GM19324 (cell line): ENCODE data around the gene GP1BB.

Source experiments
- ATAC-seq: cut with Tn5 transposase; IDR thresholded peaks from one replicate; pipeline ENCODE4 v1.9.1; 2021; ENCODE audit warnings: mild to moderate bottlenecking, moderate library complexity; ENCODE audit not compliant: unreplicated experiment, low FRiP score

The GP1BB gene

GRCh38 chr22:19713650-19714311 lies 9.6 kb upstream of the GP1BB start:
- no peak for ATAC-seq

GRCh38 chr22:19714312-19715187 lies 8.8 kb upstream of the GP1BB start, which contains the start of gene SEPTIN5:
Gene SEPTIN5, plus strand, starts transcription at chr22:19714503. Its CDS starts 86 bp downstream, at chr22:19714589.
- no peak for ATAC-seq

GRCh38 chr22:19715188-19715930 lies 8.0 kb upstream of the GP1BB start:
- no peak for ATAC-seq

GRCh38 chr22:19716041-19716828 lies 7.1 kb upstream of the GP1BB start:
- ATAC-seq = no peak

- ATAC-seq = no peak
Measured at GRCh38 chr22:19716829-19717105, 6.6 kb upstream of the GP1BB start.

GRCh38 chr22:19717181-19717580 lies 6.2 kb upstream of the GP1BB start:
- ATAC-seq = no peak

GRCh38 chr22:19717691-19718455 lies 5.5 kb upstream of the GP1BB start:
- no peak for ATAC-seq

GRCh38 chr22:19718456-19719049 lies 4.8 kb upstream of the GP1BB start:
- no peak for ATAC-seq

GRCh38 chr22:19719050-19719482 lies 4.3 kb upstream of the GP1BB start:
- no peak for ATAC-seq

GRCh38 chr22:19719488-19720021 lies 3.8 kb upstream of the GP1BB start:
- no peak for ATAC-seq

GRCh38 chr22:19720150-19720827 lies 3.0 kb upstream of the GP1BB start:
- ATAC-seq = no peak

GRCh38 chr22:19720999-19721329 lies 2.4 kb upstream of the GP1BB start:
- no peak for ATAC-seq

- no peak for ATAC-seq
Measured at GRCh38 chr22:19721330-19722177, 1.8 kb upstream of the GP1BB start.

- ATAC-seq = no peak
Measured at GRCh38 chr22:19722178-19722981, 959 bp upstream of the GP1BB start.

GRCh38 chr22:19722982-19723231 lies 432 bp upstream of the GP1BB start:
- ATAC-seq = no peak

- ATAC-seq = no peak
Measured at GRCh38 chr22:19723983-19724827, 866 bp downstream of the GP1BB start.
